ENCODE data around the gene WWOX. TPM values are rescaled to one million over a fixed set of nuclear protein-coding genes. Genes with fewer than 3 reads are reported as not detected.

WWOX gene
- total and polyA plus RNA-seq, 4 experiments from 2014 or later: 10.4 to 23.1 (median 17.5) TPM

DNA sequence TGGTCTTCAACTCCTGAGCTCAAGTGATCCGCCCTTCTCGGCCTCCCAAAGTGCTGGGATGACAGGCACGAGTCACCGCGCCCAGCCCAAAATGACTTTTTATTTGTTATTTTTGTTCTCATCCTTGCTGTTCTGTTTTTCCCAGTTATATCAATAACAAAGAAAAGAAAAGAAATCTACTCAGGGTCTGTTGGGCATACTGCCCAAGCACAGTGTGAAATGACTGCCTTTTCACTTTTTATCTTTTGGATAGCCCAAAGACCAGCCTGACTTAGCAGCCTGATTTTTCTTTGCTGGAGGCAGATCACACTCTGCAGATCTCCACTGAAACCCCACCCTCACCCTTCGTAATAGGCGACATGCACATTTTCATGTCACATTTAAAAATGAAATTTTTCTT is 1007.8 kb downstream of the WWOX start:
- Mint-ChIP-seq H3K36me3 (no peaks in the 10 kb centered on the region), H3K27me3 (no peaks in the 10 kb centered on the region), H3K4me1 (no peaks in the 10 kb centered on the region), H3K4me3 (no peak overlapping the region), H3K9me3 (no peaks in the 10 kb centered on the region), H3K27ac (no peak overlapping the region)
- Histone ChIP-seq H3K4me1 (ENCODE audit: insufficient read depth, low read length) (no peaks in the 10 kb centered on the region), H3K9me3 (ENCODE audit: control insufficient read depth in 1 of 2, low read length in 2 of 2) (no peaks in the 10 kb centered on the region), H3K36me3 (ENCODE audit: insufficient read depth, low read length) (no peaks in the 10 kb centered on the region), H3K4me3 (ENCODE audit: low read length in 2 of 2) (no peak overlapping the region), H3K27ac (ENCODE audit: low read depth, low read length) (no peak overlapping the region), H3K27me3 (ENCODE audit: insufficient read depth, low read length) (no peaks in the 10 kb centered on the region)
- DNase-seq: no peak
- POLR2A ChIA-PET (ENCODE audit: partially characterized antibody): no interaction called here
- intact Hi-C loops (cut with micrococcal nuclease): no loop called here
- CTCF ChIA-PET (ENCODE audit: partially characterized antibody): no interaction called here

DNA sequence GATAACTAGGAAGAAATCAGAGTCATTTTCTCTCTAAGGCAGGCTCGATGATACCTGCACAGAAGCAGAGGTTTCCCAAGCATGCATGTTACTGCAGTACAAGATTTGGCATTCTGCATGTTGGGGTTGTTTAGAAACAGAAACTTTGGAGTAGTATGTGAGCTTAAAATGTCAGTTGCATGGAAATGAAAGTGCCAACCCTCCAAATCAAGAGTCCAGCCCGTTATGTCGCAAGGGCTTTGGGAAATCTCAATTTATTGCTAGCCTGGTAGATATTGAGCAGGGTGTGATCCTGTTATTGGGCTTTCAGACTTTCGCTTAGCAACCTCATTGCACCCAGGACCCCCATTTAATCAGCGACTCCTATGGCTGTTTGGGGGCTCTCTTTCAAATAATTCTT is 1010.3 kb downstream of the WWOX start:
- no peaks in the 10 kb centered on the region for H3K4me1 Mint-ChIP-seq
- H3K27ac Mint-ChIP-seq: no peak overlapping the region
- H3K36me3 Mint-ChIP-seq: no peaks in the 10 kb centered on the region
- H3K27ac ChIP-seq (ENCODE audit: low read depth, low read length): no peak overlapping the region
- H3K4me1 ChIP-seq (ENCODE audit: insufficient read depth, low read length): no peaks in the 10 kb centered on the region
- H3K9me3 ChIP-seq (ENCODE audit: control insufficient read depth in 1 of 2, low read length in 2 of 2): no peaks in the 10 kb centered on the region
- DNase-seq: no peak
- no peaks in the 10 kb centered on the region for H3K27me3 ChIP-seq (ENCODE audit: insufficient read depth, low read length)
- CTCF ChIA-PET (ENCODE audit: partially characterized antibody): no interaction called here
- H3K36me3 ChIP-seq (ENCODE audit: insufficient read depth, low read length): no peaks in the 10 kb centered on the region
- no peaks in the 10 kb centered on the region for H3K9me3 Mint-ChIP-seq
- no peaks in the 10 kb centered on the region for H3K27me3 Mint-ChIP-seq
- H3K4me3 Mint-ChIP-seq: no peak overlapping the region
- POLR2A ChIA-PET (ENCODE audit: partially characterized antibody): no interaction called here
- no peak overlapping the region for H3K4me3 ChIP-seq (ENCODE audit: low read length in 2 of 2)
- intact Hi-C loops (cut with micrococcal nuclease): no loop called here

DNA sequence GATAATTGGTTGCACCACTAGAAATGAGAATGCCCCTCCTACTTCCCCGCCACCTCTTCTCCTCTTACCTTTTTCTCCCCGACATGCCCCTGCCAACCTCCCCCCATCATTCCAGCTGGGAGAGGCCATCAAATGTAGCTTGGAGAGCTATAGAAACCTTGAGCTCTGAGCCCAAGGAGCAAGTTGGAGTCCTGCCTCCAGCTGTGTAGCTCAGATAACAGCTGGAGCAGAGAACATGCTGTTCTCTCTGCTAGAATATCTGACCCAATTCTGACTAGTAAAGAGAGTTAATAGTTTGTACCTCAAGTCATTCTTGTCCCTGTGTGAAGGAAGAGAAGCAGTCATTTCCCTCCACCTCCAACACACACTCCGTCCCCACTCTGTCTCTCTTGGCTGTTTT is 1010.8 kb downstream of the WWOX start:
- H3K27me3 Mint-ChIP-seq: no peaks in the 10 kb centered on the region
- POLR2A ChIA-PET (ENCODE audit: partially characterized antibody): no interaction called here
- H3K27ac Mint-ChIP-seq: no peak overlapping the region
- no peaks in the 10 kb centered on the region for H3K9me3 Mint-ChIP-seq
- Histone ChIP-seq H3K27ac (ENCODE audit: low read depth, low read length) (no peak overlapping the region), H3K9me3 (ENCODE audit: control insufficient read depth in 1 of 2, low read length in 2 of 2) (no peaks in the 10 kb centered on the region), H3K36me3 (ENCODE audit: insufficient read depth, low read length) (no peaks in the 10 kb centered on the region), H3K4me1 (ENCODE audit: insufficient read depth, low read length) (no peaks in the 10 kb centered on the region), H3K4me3 (ENCODE audit: low read length in 2 of 2) (no peak overlapping the region), H3K27me3 (ENCODE audit: insufficient read depth, low read length) (no peaks in the 10 kb centered on the region)
- CTCF ChIA-PET (ENCODE audit: partially characterized antibody): no interaction called here
- no peaks in the 10 kb centered on the region for H3K36me3 Mint-ChIP-seq
- intact Hi-C loops (cut with micrococcal nuclease): no loop called here
- DNase-seq: no peak
- no peak overlapping the region for H3K4me3 Mint-ChIP-seq
- no peaks in the 10 kb centered on the region for H3K4me1 Mint-ChIP-seq

- H3K27ac Mint-ChIP-seq: no peak overlapping the region
- ChIA-PET CTCF (ENCODE audit: partially characterized antibody) (no interaction called here), POLR2A (ENCODE audit: partially characterized antibody) (no interaction called here)
- no peak overlapping the region for H3K4me3 ChIP-seq (ENCODE audit: low read length in 2 of 2)
- H3K4me1 ChIP-seq (ENCODE audit: insufficient read depth, low read length): no peaks in the 10 kb centered on the region
- H3K4me1 Mint-ChIP-seq: no peaks in the 10 kb centered on the region
- DNase-seq: no peak
- no peaks in the 10 kb centered on the region for H3K36me3 Mint-ChIP-seq
- H3K36me3 ChIP-seq (ENCODE audit: insufficient read depth, low read length): no peaks in the 10 kb centered on the region
- H3K9me3 Mint-ChIP-seq: no peaks in the 10 kb centered on the region
- no peaks in the 10 kb centered on the region for H3K27me3 ChIP-seq (ENCODE audit: insufficient read depth, low read length)
- intact Hi-C loops (cut with micrococcal nuclease): no loop called here
- no peaks in the 10 kb centered on the region for H3K9me3 ChIP-seq (ENCODE audit: control insufficient read depth in 1 of 2, low read length in 2 of 2)
- no peak overlapping the region for H3K4me3 Mint-ChIP-seq
- H3K27me3 Mint-ChIP-seq: no peaks in the 10 kb centered on the region
- no peak overlapping the region for H3K27ac ChIP-seq (ENCODE audit: low read depth, low read length)
Observed at GRCh38 chr16:79110953-79111352, 1011.5 kb downstream of the WWOX start.

- Histone ChIP-seq H3K4me3 (ENCODE audit: low read length in 2 of 2) (no peak overlapping the region), H3K9me3 (ENCODE audit: control insufficient read depth in 1 of 2, low read length in 2 of 2) (no peaks in the 10 kb centered on the region), H3K4me1 (ENCODE audit: insufficient read depth, low read length) (no peaks in the 10 kb centered on the region), H3K27me3 (ENCODE audit: insufficient read depth, low read length) (no peaks in the 10 kb centered on the region), H3K27ac (ENCODE audit: low read depth, low read length) (no peak overlapping the region), H3K36me3 (ENCODE audit: insufficient read depth, low read length) (no peaks in the 10 kb centered on the region)
- intact Hi-C loops (cut with micrococcal nuclease): no loop called here
- no peaks in the 10 kb centered on the region for H3K27me3 Mint-ChIP-seq
- no peaks in the 10 kb centered on the region for H3K4me1 Mint-ChIP-seq
- peaks cover 0 to 2% (median 0%) of the 10 kb centered on the region in 8 donors for H3K9me3 Mint-ChIP-seq
- H3K4me3 Mint-ChIP-seq: no peak overlapping the region
- POLR2A ChIA-PET (ENCODE audit: partially characterized antibody): no interaction called here
- no peak for DNase-seq
- no peaks in the 10 kb centered on the region for H3K36me3 Mint-ChIP-seq
- CTCF ChIA-PET (ENCODE audit: partially characterized antibody): no interaction called here
- peak overlapping the region in 1 of 7 donors; percentile 28 for H3K27ac Mint-ChIP-seq
Observed at GRCh38 chr16:79112462-79112861, 1013.0 kb downstream of the WWOX start.

DNA sequence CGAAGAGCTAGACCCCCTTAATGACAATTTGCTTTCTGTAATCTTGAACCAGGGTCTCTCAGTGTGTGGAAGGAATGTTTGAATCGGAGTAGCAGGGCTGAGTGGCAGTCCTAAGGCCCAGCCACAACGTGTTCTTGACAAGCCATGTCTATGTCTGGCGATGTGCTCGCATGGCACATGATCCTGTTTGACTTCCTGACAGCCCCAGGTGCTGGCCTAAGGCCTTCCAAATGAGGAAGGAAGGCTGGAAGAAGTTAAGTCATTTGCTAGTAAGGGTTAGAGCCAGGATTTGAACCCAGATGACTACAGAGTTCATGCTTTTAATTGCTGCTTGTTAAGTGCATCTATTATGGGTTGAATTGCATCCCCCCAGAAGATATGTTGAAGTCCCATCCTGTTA is 1014.4 kb downstream of the WWOX start:
- Histone ChIP-seq H3K4me3 (ENCODE audit: low read length in 2 of 2) (no peak overlapping the region), H3K9me3 (ENCODE audit: control insufficient read depth in 1 of 2, low read length in 2 of 2) (no peaks in the 10 kb centered on the region), H3K36me3 (ENCODE audit: insufficient read depth, low read length) (no peaks in the 10 kb centered on the region), H3K27ac (ENCODE audit: low read depth, low read length) (no peak overlapping the region), H3K4me1 (ENCODE audit: insufficient read depth, low read length) (no peaks in the 10 kb centered on the region), H3K27me3 (ENCODE audit: insufficient read depth, low read length) (no peaks in the 10 kb centered on the region)
- Mint-ChIP-seq H3K4me1 (no peaks in the 10 kb centered on the region), H3K4me3 (no peak overlapping the region), H3K9me3 (peaks cover 0 to 4% (median 0%) of the 10 kb centered on the region in 8 donors), H3K27ac (no peak overlapping the region), H3K36me3 (no peaks in the 10 kb centered on the region), H3K27me3 (no peaks in the 10 kb centered on the region)
- ChIA-PET CTCF (ENCODE audit: partially characterized antibody) (interaction anchor here (0.6 kb wide), 1 partner anchor 447 kb away, joined by 3 read pairs; no protein-coding TSS in a partner anchor), POLR2A (ENCODE audit: partially characterized antibody) (no interaction called here)
- intact Hi-C loops (cut with micrococcal nuclease): no loop called here
- no peak for DNase-seq

DNA sequence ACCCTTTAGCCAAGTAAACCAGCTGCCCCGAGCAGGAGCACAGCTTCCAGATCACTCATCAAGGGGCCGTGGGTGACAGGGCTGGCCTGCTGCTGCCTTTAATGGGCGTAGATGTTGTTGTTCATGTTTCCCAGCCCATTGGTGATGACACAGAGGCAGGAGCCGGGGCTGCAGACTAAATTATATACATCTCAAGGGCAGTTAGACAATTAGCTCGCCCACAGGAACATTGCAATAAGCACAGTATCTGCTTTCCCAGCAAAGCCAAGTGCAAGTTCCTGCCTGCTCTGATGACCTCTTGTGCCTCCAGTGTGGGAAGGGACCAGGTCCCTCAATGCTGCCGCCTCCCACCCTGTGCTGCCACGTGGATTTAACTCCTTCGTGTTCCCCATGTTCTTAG is 1015.3 kb downstream of the WWOX start:
- H3K27ac ChIP-seq (ENCODE audit: low read depth, low read length): no peak overlapping the region
- intact Hi-C loops (cut with micrococcal nuclease): no loop called here
- no peaks in the 10 kb centered on the region for H3K4me1 ChIP-seq (ENCODE audit: insufficient read depth, low read length)
- no peak overlapping the region for H3K27ac Mint-ChIP-seq
- H3K4me3 Mint-ChIP-seq: no peak overlapping the region
- H3K27me3 ChIP-seq (ENCODE audit: insufficient read depth, low read length): no peaks in the 10 kb centered on the region
- H3K36me3 Mint-ChIP-seq: no peaks in the 10 kb centered on the region
- no peaks in the 10 kb centered on the region for H3K36me3 ChIP-seq (ENCODE audit: insufficient read depth, low read length)
- H3K4me1 Mint-ChIP-seq: no peaks in the 10 kb centered on the region
- POLR2A ChIA-PET (ENCODE audit: partially characterized antibody): no interaction called here
- no peak overlapping the region for H3K4me3 ChIP-seq (ENCODE audit: low read length in 2 of 2)
- H3K9me3 ChIP-seq (ENCODE audit: control insufficient read depth in 1 of 2, low read length in 2 of 2): no peaks in the 10 kb centered on the region
- CTCF ChIA-PET (ENCODE audit: partially characterized antibody): interaction anchor here (0.5 kb wide), 1 partner anchor 192 kb away, joined by 5 read pairs; no protein-coding TSS in a partner anchor
- DNase-seq: no peak
- H3K9me3 Mint-ChIP-seq: peaks cover 0 to 4% (median 0%) of the 10 kb centered on the region in 8 donors
- H3K27me3 Mint-ChIP-seq: no peaks in the 10 kb centered on the region

DNA sequence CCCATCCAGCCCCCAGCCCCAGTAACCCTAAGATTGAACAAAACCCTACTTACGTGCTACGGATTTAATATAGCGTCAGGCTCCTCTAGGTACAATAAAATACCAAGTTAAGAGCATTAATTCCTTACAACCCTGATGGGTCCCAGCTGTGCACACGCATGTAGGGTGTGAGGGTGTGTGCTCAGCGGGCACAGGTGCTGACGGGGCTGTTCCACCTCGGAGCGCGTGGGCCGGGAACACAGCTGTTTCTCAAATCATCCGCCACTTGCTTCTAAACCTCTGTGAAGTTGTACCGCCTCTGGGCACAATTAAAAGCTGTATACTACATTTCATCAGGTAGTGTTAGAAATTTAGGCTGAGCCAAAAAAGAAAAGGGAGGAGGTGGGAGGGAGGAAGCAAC is 1022.5 kb downstream of the WWOX start:
- Mint-ChIP-seq H3K27ac (no peak overlapping the region), H3K36me3 (no peaks in the 10 kb centered on the region), H3K4me1 (no peaks in the 10 kb centered on the region), H3K4me3 (no peak overlapping the region), H3K9me3 (peaks cover 0 to 4% (median 0%) of the 10 kb centered on the region in 8 donors), H3K27me3 (no peaks in the 10 kb centered on the region)
- DNase-seq: no peak
- CTCF ChIA-PET (ENCODE audit: partially characterized antibody): no interaction called here
- POLR2A ChIA-PET (ENCODE audit: partially characterized antibody): no interaction called here
- H3K36me3 ChIP-seq (ENCODE audit: insufficient read depth, low read length): no peaks in the 10 kb centered on the region
- no peaks in the 10 kb centered on the region for H3K9me3 ChIP-seq (ENCODE audit: control insufficient read depth in 1 of 2, low read length in 2 of 2)
- H3K27ac ChIP-seq (ENCODE audit: low read depth, low read length): no peak overlapping the region
- no peaks in the 10 kb centered on the region for H3K4me1 ChIP-seq (ENCODE audit: insufficient read depth, low read length)
- no peaks in the 10 kb centered on the region for H3K27me3 ChIP-seq (ENCODE audit: insufficient read depth, low read length)
- no peak overlapping the region for H3K4me3 ChIP-seq (ENCODE audit: low read length in 2 of 2)
- intact Hi-C loops (cut with micrococcal nuclease): no loop called here
